PFSK-1 (cell line): ENCODE data around the gene SORT1.

Experiments used
- FOXP2 ChIP-seq: optimal IDR thresholded peaks from 2 replicates; pipeline ENCODE3; 2011; ENCODE audit warnings: borderline replicate concordance, control low read depth, inconsistent platforms; ENCODE audit not compliant: insufficient read depth; ENCODE audit errors: extremely low read length, extremely low read depth
- POLR2AphosphoS5 ChIP-seq: IDR thresholded peaks from 2 replicates; pipeline ENCODE4 v1.6.1; 2012; ENCODE audit warnings: low read depth, mild to moderate bottlenecking, control low read depth, low read length, moderate library complexity
- SIN3A ChIP-seq: IDR thresholded peaks from 2 replicates; pipeline ENCODE4 v1.6.1; 2012; ENCODE audit warnings: mild to moderate bottlenecking, low read length, moderate library complexity, borderline replicate concordance; ENCODE audit not compliant: insufficient read depth
- TAF1 ChIP-seq: IDR thresholded peaks from 2 replicates; pipeline ENCODE4 v1.6.1; 2012; ENCODE audit warnings: low read length, control low read depth, borderline replicate concordance; ENCODE audit not compliant: insufficient read depth
- TF ChIP-seq, protein P1 (sequence below), 2 experiments: IDR thresholded peaks; 2 replicates each; pipeline versions ENCODE4 v1.6.1 to v1.8.0; 2011 to 2012; ENCODE audit warnings: low read depth in 2 of 2, low read length in 2 of 2, control low read depth in 1 of 2, inconsistent platforms in 1 of 2, mild to moderate bottlenecking in 1 of 2, moderate library complexity in 1 of 2; ENCODE audit not compliant: insufficient read depth in 1 of 2

SORT1 gene

GRCh38 chr1:109402025-109402424 is 4.3 kb upstream of the SORT1 start:
- TF ChIP-seq, protein P1, sequence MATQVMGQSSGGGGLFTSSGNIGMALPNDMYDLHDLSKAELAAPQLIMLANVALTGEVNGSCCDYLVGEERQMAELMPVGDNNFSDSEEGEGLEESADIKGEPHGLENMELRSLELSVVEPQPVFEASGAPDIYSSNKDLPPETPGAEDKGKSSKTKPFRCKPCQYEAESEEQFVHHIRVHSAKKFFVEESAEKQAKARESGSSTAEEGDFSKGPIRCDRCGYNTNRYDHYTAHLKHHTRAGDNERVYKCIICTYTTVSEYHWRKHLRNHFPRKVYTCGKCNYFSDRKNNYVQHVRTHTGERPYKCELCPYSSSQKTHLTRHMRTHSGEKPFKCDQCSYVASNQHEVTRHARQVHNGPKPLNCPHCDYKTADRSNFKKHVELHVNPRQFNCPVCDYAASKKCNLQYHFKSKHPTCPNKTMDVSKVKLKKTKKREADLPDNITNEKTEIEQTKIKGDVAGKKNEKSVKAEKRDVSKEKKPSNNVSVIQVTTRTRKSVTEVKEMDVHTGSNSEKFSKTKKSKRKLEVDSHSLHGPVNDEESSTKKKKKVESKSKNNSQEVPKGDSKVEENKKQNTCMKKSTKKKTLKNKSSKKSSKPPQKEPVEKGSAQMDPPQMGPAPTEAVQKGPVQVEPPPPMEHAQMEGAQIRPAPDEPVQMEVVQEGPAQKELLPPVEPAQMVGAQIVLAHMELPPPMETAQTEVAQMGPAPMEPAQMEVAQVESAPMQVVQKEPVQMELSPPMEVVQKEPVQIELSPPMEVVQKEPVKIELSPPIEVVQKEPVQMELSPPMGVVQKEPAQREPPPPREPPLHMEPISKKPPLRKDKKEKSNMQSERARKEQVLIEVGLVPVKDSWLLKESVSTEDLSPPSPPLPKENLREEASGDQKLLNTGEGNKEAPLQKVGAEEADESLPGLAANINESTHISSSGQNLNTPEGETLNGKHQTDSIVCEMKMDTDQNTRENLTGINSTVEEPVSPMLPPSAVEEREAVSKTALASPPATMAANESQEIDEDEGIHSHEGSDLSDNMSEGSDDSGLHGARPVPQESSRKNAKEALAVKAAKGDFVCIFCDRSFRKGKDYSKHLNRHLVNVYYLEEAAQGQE (IDR thresholded peaks at IDR 0.05; ENCODE audit: insufficient read depth in 1 of 2, low read depth in 2 of 2, low read length in 2 of 2): no peak
- TF ChIP-seq SIN3A (no peak), FOXP2 (no peak), TAF1 (no peak), POLR2AphosphoS5 (no peak)

GRCh38 chr1:109400035-109400655 is 2.4 kb upstream of the SORT1 start:
- TF ChIP-seq FOXP2: no peak
- TF ChIP-seq POLR2AphosphoS5: no peak
- TF ChIP-seq, protein P1 (IDR thresholded peaks at IDR 0.05; ENCODE audit: insufficient read depth in 1 of 2, low read depth in 2 of 2, low read length in 2 of 2): no peak
- TF ChIP-seq SIN3A: no peak
- TF ChIP-seq TAF1: no peak

GRCh38 chr1:109399326-109399957 is 1.7 kb upstream of the SORT1 start:
- peak; percentile 39; the same call in 1 of the 2 replicates for TF ChIP-seq POLR2AphosphoS5
- no peak for TF ChIP-seq TAF1

DNA sequence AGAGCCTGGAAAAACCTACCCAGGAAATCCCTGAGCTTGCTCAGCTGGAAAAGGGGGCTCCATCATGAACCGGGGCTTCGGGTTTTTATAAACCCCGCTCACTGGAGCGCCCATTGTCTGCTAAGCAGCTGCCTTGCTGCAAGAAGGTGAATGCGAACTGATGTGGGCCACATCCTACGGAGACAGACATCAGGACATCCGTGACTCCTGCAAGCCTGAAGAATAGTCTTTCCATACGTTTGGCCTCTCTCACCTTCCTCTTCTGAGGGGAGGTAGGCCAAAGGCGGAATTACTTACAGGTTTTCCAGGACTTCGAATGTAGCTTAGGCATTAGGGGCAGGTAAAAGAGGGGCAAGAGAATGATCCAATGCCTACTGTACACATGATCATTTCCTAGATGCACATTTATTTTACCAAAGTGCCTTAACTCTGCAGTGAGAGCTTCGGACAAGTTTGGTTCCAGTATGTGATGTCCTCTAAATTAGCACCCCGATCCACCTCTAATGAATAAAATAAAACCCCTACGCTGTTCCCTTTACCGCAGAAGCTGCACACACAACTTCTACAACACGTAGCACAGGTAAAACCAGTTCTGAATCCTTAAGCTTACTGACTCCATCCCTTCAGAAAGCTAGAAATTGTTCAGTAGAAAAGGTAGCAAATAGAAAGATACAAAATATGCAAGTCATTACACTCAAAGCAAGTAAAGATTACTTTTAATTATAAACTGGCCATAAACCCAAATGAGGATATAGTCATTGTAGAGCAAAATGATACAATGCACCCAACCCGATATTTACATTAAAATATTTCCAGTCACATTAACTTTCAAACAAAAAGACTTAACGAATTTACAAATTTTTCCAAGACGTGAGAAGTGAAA is 866 bp upstream of the SORT1 start:
- TF ChIP-seq, protein P1 (IDR thresholded peaks at IDR 0.05; ENCODE audit: insufficient read depth in 1 of 2, low read depth in 2 of 2, low read length in 2 of 2): no peak
- TF ChIP-seq FOXP2 (no peak), TAF1 (no peak), POLR2AphosphoS5 (no peak), SIN3A (no peak)

- TF ChIP-seq SIN3A (no peak), FOXP2 (no peak), TAF1 (no peak)
- TF ChIP-seq, protein P1 (IDR thresholded peaks at IDR 0.05; ENCODE audit: insufficient read depth in 1 of 2, low read depth in 2 of 2, low read length in 2 of 2): no peak
Measured at GRCh38 chr1:109396871-109397580, 692 bp downstream of the SORT1 start.
